ENCODE results near the gene AIFM2. TPM values are rescaled to one million over a fixed set of nuclear protein-coding genes. Genes with fewer than 3 reads are reported as not detected.
"Not testable (repeated sequence)": the region's sequence is repeated elsewhere in the genome, so short reads cannot be mapped to it uniquely, and the experiment has no call there.

The AIFM2 gene
- total RNA-seq, 1 donor from 2014 or later = 20.2 TPM

DNA sequence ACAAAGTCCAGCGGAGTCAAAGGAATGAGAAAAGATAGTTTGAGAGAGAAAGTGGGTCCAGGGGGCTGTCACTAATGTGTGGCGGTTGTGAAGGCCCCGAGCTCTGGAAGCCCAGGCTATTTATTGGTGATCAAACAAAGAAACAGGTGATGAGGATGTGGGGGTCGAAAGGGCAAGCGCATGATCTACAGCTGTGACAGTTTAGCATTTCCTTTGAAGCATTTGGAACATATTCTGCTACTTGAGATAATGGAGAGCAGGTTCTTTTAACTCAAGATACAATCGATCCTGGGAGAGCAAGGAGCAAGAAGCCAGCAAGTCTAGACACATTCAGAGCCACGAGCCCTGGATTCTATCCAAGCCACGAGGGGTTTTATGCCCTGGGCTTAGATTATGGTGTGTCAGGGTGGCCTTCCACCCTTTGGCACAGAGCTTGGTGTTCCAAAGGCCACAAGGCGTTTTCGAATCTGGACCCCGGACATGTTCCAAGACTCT lies 31.5 kb downstream of the AIFM2 start:
- DNase-seq (ENCODE audit: missing footprints); ATAC-seq; intact Hi-C loops (cut with DNase I): not testable (repeated sequence)

DNA sequence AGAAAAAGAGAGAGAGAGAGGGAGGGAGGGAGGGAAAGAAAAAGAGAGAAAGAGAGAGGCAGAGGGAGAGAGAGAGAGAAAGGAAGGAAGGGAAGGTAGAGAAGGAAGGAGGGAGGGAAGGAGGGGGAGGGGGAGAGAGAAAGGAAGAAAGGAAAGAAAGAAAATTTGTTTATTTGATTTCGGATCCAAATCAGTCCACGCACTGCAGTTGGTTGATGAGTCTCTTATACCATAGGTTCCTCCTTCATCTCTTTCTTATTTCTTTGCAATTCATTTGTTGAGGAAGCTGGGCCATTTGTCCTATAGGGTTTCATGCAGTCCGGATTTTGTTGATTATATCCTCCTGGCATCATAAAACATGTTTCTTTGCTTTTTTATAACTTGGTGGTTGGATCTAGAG lies 34.4 kb downstream of the AIFM2 start:
- intact Hi-C loops (cut with DNase I) = no loop called here
- DNase-seq (ENCODE audit: missing footprints) (no peak), ATAC-seq (no peak)

DNA sequence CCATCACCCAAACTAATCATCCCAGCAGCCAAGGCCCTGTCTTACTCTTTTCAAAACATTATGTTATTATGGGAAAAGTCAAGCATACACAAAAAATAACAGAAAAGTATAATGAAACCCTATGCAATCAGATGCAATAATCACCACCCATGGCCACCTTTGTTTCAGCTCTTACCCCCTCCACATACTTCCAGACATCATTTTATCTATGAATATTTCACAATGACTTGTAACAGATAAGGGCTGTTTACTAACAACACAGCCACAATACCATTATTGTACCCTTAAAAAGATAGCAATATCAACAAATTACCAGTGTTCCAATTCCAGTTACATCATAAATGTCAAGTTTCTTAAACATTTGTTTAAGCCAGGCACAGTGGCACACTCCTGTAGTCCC lies 35.2 kb downstream of the AIFM2 start:
- intact Hi-C loops (cut with DNase I) = no loop called here
- no peak for DNase-seq (ENCODE audit: missing footprints)
- ATAC-seq = no peak

DNA sequence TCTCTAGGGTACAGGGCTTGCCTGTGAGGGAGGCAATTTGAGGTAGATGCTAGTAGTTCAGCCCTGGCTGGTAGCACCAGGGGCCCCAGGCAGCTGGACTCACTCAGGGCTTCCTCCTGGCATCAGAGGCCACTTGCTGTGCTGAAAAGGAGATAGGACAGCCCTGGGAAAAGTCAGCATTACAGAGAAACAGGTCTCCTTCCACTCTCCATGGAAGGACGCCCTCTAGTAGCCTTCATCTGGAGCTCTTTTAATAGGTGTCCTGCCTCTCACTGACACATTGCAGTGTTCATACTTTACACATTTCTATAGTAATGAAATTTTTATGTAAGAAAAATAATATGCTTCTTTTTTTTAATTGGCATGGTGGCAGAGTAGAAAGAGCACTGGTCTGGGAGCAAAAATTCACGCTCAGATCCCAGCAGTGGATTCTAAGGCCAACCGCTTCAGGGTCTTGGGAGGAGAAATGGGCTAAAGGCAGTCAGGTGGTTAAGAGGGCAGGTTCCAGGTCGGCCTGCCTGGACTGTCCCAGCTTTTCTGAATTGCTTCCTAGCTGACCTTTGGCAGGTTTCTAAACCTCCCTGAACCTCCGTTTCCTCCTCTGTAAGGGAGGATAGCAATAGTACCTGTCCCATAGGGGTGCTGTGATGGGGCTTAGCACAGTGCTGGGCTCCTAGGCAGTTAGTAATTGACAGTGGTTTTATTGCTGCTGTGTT lies 35.8 kb downstream of the AIFM2 start:
- ATAC-seq (no peak), DNase-seq (ENCODE audit: missing footprints) (no peak)
- intact Hi-C loops (cut with DNase I) = no loop called here

DNA sequence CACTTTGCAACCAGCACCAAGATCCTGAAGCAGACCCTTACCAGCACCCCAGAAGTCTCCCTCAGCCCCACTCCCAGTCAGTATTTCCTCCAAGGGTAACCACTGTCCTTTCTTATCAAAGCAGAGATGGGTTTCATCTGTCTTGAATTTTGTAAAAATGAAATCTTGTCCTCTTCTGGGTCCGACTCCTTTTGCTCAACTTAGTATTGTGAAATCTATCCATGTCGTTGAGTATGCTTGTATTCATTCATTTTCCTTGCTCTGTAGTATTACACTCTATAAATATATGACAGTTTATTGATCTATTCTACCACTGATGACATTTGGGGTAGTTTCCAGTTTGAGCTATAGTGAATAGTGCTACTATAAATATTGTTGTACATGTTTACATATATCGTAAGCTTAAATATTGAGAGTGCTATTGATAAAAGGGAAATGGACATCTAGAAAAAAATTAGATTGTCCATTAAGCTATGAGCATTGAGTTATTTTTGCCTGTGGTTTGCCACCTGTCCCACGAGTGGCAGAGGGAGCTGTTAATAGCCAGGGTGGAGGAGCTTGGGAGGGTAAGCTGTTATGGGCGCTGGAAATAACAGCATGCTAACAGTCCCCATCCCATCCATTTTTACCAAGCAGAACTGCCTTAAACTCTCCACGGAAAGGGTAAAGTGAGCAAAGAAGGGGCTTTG lies 36.5 kb downstream of the AIFM2 start:
- no peak for DNase-seq (ENCODE audit: missing footprints)
- ATAC-seq = no peak
- intact Hi-C loops (cut with DNase I) = no loop called here

DNA sequence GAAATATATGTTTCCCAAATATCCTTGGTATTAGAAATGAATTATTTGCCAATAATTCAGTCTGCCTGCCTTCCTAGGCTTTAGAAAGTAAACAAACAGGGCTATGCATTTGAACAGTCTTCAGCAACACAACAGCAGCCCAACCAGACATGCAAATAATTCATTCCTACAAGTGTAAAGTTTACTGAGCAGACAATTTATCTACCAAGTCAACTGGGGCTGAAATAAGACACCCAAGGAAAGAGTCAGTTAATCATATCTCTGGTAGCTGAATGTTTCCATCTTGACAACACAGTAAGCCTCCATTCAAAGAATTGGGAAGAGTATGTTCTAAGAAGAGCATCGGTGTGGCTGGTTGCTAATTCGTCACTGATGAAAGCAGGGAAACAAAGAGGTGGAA lies 38.4 kb downstream of the AIFM2 start:
- intact Hi-C loops (cut with DNase I) = no loop called here

DNA sequence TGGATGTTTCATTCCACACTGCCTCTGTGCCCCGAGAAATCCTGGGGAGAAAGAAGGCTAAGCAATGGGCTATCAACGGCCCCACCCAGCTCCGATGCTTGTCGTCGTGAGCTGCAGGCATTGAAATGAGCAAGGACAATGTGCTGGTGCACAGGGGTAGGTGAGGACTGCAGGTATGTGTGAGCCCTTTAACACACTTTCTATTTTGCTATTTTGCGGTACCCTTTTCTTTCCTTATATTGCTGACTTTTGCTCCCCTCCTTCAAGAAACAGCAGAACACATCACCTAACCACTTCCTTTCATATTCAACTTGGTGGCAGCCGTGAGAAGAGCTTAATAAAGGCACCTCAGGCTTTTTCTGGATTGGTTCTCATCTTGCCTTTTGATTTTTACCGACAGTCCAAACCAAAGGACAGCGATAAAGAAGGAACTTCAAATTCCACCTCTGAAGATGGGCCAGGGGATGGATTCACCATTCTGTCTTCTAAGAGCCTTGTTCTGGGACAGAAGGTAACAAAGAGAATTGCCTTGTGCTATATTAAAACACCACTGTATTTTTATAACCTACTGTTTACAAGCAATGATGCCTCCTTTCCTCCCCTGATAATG lies 39.2 kb downstream of the AIFM2 start:
- ATAC-seq (no peak), DNase-seq (ENCODE audit: missing footprints) (no peak)
- intact Hi-C loops (cut with DNase I) = no loop called here

More for the DNA sequence above, 38.4 kb downstream of the AIFM2 start:
- ATAC-seq = no peak
- no peak for DNase-seq (ENCODE audit: missing footprints)

DNA sequence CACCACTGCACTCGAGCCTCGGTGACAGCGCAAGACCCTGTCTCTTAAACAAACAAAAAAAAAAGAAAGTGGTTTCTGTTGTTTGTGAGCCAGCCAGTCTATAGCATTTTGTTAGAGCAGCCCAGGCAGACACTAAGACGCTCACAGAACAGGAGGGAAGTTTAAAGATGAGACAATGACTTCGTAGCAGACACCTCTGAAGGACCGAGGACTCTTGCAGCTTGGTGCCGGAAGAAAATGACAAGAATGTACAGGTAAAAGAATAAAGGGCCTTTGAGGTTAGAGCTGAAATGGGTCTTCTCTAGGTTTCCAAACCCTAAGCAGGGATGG lies 40.3 kb downstream of the AIFM2 start:
- DNase-seq (ENCODE audit: missing footprints) = no peak
- intact Hi-C loops (cut with DNase I) = no loop called here
- ATAC-seq = no peak

DNA sequence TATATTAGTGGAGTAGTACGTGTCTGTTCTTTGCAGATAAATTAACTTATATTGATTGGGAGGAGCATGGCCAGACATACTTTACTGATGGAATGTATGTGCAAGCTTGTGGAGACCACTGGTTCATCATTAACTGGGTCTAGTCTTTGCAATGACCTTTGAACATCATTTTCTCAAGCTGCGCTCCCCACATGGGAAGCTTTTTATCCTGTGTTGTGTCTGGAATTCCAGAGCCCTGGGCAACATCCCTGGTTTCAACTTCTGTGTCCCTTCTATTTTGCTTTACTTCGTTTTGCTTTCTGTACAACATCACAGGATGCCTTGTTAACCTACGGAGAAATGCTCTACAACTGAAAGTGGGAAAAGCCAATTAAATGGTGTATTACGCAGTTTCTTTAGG lies 41.7 kb downstream of the AIFM2 start:
- ATAC-seq (no peak), DNase-seq (ENCODE audit: missing footprints) (no peak)
- intact Hi-C loops (cut with DNase I) = no loop called here

DNA sequence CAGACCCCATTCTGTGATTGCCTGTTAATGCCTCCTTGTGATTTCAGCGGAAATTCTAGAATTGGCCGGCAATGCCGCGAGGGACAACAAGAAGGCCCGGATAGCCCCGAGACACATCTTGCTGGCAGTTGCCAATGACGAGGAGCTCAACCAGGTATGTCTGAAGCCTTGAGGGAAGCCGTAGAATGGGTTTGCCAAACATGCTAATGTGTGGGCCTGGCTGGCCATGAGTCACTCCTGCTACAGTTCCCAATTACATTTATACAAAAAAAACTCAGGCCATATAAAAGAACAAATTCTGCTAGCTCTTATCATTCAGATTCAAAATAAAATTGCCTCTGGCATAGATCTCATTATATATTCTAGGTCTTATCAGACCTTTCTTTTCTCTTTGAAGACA lies 42.6 kb downstream of the AIFM2 start:
- ATAC-seq (no peak), DNase-seq (ENCODE audit: missing footprints) (no peak)
- intact Hi-C loops (cut with DNase I) = no loop called here

DNA sequence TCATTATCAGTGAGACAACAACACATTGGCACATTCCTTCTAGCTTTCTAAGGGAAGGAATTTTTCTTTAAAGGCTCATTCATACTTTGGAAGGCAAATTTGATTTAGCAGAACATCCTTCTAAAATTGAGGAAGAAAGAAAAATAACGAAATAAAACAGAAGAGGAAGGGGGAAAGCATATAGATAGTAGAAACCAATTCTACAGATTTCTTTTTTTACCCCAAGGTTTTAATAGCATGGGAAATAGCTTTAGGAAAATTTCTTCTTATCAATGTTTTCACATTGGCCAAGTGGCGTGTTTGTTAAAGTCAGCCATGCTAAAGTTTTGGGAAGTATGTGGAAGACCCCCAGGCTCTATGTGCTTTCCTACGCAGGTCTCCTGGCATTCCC lies 44.3 kb downstream of the AIFM2 start:
- intact Hi-C loops (cut with DNase I) = no loop called here
- ATAC-seq = no peak
- no peak for DNase-seq (ENCODE audit: missing footprints)

DNA sequence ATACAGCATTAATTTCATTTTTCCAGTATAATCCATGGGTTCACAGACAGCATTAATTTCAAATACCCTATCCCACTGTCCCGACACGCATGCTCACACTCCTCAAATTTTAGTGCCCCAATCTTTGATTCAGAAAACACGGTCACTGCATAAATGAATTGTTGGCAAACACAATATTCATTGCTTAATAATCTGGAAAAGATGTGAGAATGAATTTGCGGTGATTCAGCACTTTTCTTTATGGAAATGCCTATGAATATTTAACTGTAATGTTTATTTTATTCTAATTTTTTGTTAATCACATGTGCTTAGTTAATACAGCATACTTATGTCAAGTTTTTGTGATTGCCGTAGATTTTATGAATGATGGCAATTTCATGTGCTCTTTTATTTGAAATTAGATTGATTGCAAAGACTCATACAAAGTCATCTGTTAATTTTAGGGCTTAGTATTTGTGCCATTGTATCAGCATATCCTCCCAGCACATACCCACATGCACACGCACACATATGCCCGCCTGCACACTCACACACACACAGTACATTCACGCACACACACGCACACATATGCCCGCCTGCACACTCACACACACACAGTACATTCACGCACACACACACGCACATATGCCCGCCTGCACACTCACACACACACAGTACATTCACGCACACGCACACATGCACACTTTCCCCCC lies 44.9 kb downstream of the AIFM2 start:
- DNase-seq (ENCODE audit: missing footprints) (no peak), ATAC-seq (no peak)
- intact Hi-C loops (cut with DNase I) = no loop called here

DNA sequence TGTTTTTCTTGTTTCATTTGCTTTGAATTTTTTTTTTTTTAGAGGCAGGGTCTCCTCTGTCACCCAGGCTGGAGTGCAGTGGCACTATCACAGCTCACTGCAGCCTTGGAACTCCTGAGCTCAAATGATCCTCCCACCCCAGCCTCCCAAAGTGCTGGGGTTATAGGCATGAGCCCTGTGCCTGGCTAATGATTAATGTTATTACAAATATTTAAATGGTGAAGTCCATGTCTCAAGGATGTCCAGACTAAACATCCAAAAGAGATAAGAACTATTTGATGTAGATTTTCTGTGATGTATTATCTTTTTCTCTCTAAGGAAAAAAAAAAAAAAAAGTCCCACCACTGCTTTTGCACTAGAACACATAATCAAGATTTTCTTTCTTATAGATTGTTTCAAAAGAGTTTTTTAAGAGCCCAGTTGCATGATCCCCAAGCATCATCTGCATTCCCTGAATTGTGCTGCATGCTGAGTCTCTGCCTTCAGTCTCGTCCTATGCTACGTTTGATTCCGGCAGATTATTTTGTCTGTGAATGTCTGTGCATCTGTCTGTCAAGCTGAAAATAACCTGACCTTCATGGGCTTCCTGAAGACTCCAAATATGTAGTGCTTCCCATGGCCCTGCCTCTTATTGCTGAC lies 46.5 kb downstream of the AIFM2 start:
- ATAC-seq = no peak
- intact Hi-C loops (cut with DNase I) = no loop called here
- DNase-seq (ENCODE audit: missing footprints) = no peak

DNA sequence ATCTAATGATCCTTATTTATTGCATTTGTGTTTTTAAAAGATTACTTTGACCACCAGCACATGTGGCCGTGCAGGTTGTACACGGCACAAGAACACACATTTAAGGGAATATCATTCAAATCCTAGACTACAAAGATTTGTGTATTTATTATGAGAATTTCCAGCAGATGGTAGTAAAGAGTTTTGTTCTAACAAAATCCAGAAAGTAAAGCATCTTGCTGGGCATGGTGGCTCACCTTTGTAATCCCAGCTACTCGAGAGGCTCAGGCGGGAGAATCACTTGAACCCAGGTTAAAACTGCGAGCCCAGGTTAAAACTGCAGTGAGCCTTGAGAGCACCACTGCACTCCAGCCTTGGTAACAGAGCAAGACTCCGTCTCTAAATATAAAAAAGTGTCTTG lies 48.4 kb downstream of the AIFM2 start:
- no peak for DNase-seq (ENCODE audit: missing footprints)
- intact Hi-C loops (cut with DNase I) = no loop called here
- ATAC-seq = no peak

DNA sequence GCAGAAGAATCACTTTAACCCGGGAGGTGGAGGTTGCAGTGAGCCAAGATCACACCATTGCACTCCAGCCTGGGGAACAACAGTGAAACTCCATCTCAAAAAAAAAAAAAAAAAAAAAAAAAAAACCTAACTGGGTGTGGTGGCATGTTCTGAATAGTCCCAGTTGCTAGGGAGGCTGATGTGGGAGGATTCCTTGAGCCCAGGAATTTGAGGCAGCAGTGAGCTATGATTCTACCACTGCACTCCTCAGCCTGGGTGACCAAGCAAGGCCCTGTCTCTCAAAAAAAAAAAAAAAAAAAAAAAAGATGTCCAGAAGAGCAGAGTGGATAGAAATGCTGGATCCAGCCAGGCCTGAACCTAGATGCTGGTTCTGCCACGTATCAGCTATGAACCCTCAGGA lies 51.8 kb downstream of the AIFM2 start:
- ATAC-seq; intact Hi-C loops (cut with DNase I); DNase-seq (ENCODE audit: missing footprints): not testable (repeated sequence)

DNA sequence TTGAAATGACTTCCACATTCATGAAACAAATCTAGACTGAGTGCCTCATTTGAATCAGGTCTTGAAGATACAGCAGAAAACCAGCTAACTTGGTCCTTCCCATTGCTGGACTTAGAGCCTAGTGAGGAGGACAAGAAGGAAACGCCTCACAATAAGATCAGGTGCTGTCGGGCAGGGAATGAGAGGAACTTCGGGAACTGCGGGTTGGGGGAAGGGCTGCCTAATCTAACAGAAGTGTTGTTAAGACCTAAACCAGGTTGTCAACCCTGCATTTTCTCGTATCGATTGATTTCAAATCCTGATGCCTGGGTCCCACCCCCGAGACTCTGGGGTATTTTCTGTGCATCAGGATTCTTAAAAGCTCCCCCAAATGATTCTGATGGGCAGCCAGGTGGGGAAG lies 53.7 kb downstream of the AIFM2 start:
- no peak for DNase-seq (ENCODE audit: missing footprints)
- no peak for ATAC-seq
- intact Hi-C loops (cut with DNase I) = no loop called here

DNA sequence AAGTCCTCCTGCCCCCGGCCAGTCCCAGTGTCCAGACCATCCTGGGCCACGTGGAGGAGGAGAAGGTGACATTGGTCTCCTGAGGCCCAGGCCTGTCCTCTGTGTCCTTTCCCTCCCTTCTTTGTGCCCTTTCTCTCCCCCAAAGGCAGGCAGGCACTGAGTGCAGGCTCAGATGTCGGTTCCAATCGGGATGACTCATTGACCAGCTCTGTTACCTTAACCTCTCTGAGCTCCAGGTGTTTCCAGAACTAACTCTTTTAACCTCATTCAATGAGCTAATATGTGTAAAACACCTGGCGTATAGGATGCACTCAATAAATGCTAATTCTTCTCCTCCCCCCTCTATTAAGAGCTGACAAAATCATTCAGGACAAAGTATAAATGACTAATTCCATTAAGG lies 54.3 kb downstream of the AIFM2 start:
- intact Hi-C loops (cut with DNase I) = no loop called here
- no peak for ATAC-seq
- DNase-seq (ENCODE audit: missing footprints) = no peak

DNA sequence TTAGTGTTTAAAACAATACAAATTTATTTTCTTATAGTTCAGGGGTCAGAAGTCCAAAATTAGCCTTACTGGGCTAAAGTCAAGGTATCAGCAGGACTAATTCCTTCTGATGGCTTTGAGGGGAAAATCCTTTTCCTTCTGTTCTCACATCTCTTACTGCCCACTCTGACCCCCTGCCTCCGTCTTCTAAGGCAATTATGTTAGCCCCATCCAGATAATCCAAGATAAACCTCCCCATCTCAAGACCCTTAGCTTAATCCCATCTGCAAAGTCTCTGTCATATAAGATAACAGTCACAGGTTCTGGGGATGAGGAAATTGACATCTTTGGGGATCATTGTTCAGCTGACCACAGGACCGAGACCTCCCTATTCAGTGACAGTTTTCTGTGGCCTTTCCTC lies 57.7 kb downstream of the AIFM2 start:
- intact Hi-C loops (cut with DNase I) = no loop called here
- DNase-seq (ENCODE audit: missing footprints) = no peak
- no peak for ATAC-seq

DNA sequence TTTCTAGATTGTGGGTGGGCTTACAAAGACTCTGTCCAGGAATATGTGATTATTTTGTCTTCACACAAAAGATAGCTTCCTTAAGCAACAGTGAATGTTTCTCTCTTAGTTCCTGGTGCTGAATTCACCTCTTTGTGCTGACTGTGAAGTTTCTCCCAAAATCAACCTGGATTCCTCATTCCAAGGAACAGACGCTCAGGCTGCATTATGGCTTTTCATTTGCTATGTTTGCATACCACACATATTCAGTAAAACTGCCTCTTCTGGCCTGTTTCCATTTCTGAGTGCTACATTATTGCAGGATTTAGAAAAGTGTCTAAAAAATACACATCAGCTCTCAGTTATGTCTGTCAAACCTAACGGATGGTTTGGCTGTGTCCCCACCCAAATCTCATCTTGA lies 58.5 kb downstream of the AIFM2 start:
- ATAC-seq (no peak), DNase-seq (ENCODE audit: missing footprints) (no peak)
- intact Hi-C loops (cut with DNase I) = no loop called here
